ENCODE measurements around the gene MMP27. TPM values are rescaled to one million over a fixed set of nuclear protein-coding genes. Genes with fewer than 3 reads are reported as not detected.

The MMP27 gene
- total RNA-seq, 1 experiment from 2014 or later: not detected

DNA sequence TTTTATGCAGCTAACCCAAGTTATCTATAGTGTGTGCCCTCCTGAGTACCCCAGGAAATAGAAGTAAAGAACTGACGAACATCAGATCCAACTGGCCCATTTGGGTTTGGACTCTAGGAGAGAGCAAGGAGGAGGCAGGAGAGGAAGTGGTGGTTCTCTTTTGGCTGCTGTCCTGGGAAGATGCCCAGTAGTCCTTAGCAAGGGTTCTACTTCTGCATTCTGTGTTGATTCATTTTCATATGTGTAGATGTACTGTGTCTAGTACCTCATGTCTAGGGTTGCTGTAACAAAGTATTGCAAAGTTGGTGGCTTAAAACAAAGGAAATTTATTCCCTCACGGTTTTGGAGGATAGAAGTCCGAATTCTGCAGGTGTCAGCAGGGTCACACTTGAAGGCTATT, 6.6 kb upstream of the MMP27 start:
- no peaks in the 10 kb centered on the region for H3F3A ChIP-seq (ENCODE audit: insufficient read depth, low read depth)
- no peaks in the 10 kb centered on the region for H3K79me2 ChIP-seq (ENCODE audit: low read depth)
- CTCF ChIA-PET: no interaction called here
- no peak overlapping the region for H2AFZ ChIP-seq
- no peaks in the 10 kb centered on the region; the same call in 1 of the 2 replicates for H3K9me2 ChIP-seq (ENCODE audit: insufficient read depth)
- no peaks in the 10 kb centered on the region for H4K20me1 ChIP-seq (ENCODE audit: insufficient read depth)
- BruUV-seq (replicated peaks): no TSS peak
- no peak for TF ChIP-seq CTCF (conservative IDR thresholded peaks at IDR 0.05)
- no peak for TF ChIP-seq EZH2 (IDR thresholded peaks at IDR 0.05; ENCODE audit: low read depth)
- intact Hi-C loops (cut with micrococcal nuclease; ENCODE audit: unreplicated experiment): no loop called here
- no peak overlapping the region for H3K4me3 ChIP-seq
- no peaks in the 10 kb centered on the region for H3K4me1 ChIP-seq (replicated peaks; ENCODE audit: insufficient read depth)
- H3K36me3 ChIP-seq (ENCODE audit: low read depth): no peaks in the 10 kb centered on the region
- no peak overlapping the region for H3K27ac ChIP-seq
- no peaks in the 10 kb centered on the region for H3K9me3 ChIP-seq (ENCODE audit: insufficient read depth, low read depth)
- H3K4me2 ChIP-seq: no peak overlapping the region
- POLR2A ChIA-PET (ENCODE audit: unreplicated experiment): no interaction called here
- DNase-seq: no peak
- H3K27me3 ChIP-seq (ENCODE audit: insufficient read depth, low read depth): no peaks in the 10 kb centered on the region

- POLR2A ChIA-PET (ENCODE audit: unreplicated experiment): no interaction called here
- no peaks in the 10 kb centered on the region for H3K36me3 ChIP-seq (ENCODE audit: low read depth)
- H3K4me1 ChIP-seq (replicated peaks; ENCODE audit: insufficient read depth): no peaks in the 10 kb centered on the region
- no TSS peak for BruUV-seq (replicated peaks)
- intact Hi-C loops (cut with micrococcal nuclease; ENCODE audit: unreplicated experiment): no loop called here
- H3K79me2 ChIP-seq (ENCODE audit: low read depth): no peaks in the 10 kb centered on the region
- H2AFZ ChIP-seq: no peak overlapping the region
- no peak overlapping the region for H3K4me3 ChIP-seq
- no peak overlapping the region for H3K4me2 ChIP-seq
- no peaks in the 10 kb centered on the region for H3F3A ChIP-seq (ENCODE audit: insufficient read depth, low read depth)
- CTCF ChIA-PET: no interaction called here
- no peaks in the 10 kb centered on the region for H3K27me3 ChIP-seq (ENCODE audit: insufficient read depth, low read depth)
- no peaks in the 10 kb centered on the region; the same call in 1 of the 2 replicates for H3K9me2 ChIP-seq (ENCODE audit: insufficient read depth)
- no peaks in the 10 kb centered on the region for H4K20me1 ChIP-seq (ENCODE audit: insufficient read depth)
- no peak for DNase-seq
- no peak overlapping the region for H3K27ac ChIP-seq
- H3K9me3 ChIP-seq (ENCODE audit: insufficient read depth, low read depth): no peaks in the 10 kb centered on the region
- no peak for TF ChIP-seq EZH2 (IDR thresholded peaks at IDR 0.05; ENCODE audit: low read depth)
- TF ChIP-seq CTCF (conservative IDR thresholded peaks at IDR 0.05): no peak
These were observed 3.8 kb upstream of the MMP27 start for GRCh38 chr11:102709201-102709945.

DNA sequence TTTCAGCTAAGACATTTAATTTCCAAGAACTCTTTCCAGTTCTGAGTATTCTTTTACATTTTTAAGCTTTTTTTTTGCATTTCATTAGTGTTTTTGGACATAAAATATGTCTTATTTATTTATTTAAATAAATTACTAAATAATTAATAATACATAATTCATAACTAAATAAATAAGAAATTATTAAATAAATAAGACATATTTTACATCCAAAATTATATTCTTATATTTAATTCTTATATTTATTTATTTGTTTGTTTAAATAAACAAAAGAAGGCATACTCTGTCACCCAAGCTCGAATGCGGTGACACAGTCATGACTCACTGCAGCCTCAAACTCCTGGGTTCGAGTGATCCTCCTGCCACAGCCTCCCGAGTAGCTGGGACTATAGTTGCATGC, 3.1 kb upstream of the MMP27 start:
- Histone ChIP-seq H3K4me3 (no peak overlapping the region), H4K20me1 (ENCODE audit: insufficient read depth) (no peaks in the 10 kb centered on the region), H3K9me2 (ENCODE audit: insufficient read depth) (no peaks in the 10 kb centered on the region; the same call in 1 of the 2 replicates), H3K9me3 (ENCODE audit: insufficient read depth, low read depth) (no peaks in the 10 kb centered on the region), H3F3A (ENCODE audit: insufficient read depth, low read depth) (no peaks in the 10 kb centered on the region), H2AFZ (no peak overlapping the region), H3K27ac (no peak overlapping the region), H3K27me3 (ENCODE audit: insufficient read depth, low read depth) (no peaks in the 10 kb centered on the region), H3K79me2 (ENCODE audit: low read depth) (no peaks in the 10 kb centered on the region), H3K4me1 (replicated peaks; ENCODE audit: insufficient read depth) (no peaks in the 10 kb centered on the region), H3K4me2 (no peak overlapping the region), H3K36me3 (ENCODE audit: low read depth) (no peaks in the 10 kb centered on the region)
- TF ChIP-seq CTCF (conservative IDR thresholded peaks at IDR 0.05) (no peak), EZH2 (IDR thresholded peaks at IDR 0.05; ENCODE audit: low read depth) (no peak)
- CTCF ChIA-PET: no interaction called here
- DNase-seq: no peak
- intact Hi-C loops (cut with micrococcal nuclease; ENCODE audit: unreplicated experiment): no loop called here
- BruUV-seq (replicated peaks): no TSS peak
- POLR2A ChIA-PET (ENCODE audit: unreplicated experiment): no interaction called here
